Measurements from ENCODE around the gene RBMXL3. TPM values are rescaled to one million over a fixed set of nuclear protein-coding genes. Genes with fewer than 3 reads are reported as not detected.

RBMXL3 gene
- total RNA-seq, 1 donor from 2014 or later = not detected

- H3K27ac ChIP-seq = no peak overlapping the region
- no peak for ATAC-seq
These were observed 47.4 kb downstream of the RBMXL3 start for GRCh38 chrX:115236560-115236959.

GRCh38 chrX:115237056-115237455, 47.8 kb downstream of the RBMXL3 start:
- Histone ChIP-seq H3K4me1 (no peaks in the 10 kb centered on the region), H3K36me3 (no peaks in the 10 kb centered on the region), H3K27ac (no peak overlapping the region), H3K9me3 (no peaks in the 10 kb centered on the region), H3K27me3 (ENCODE audit: low read depth) (no peaks in the 10 kb centered on the region), H3K4me3 (no peak overlapping the region)
- ATAC-seq = no peak
- no peak for DNase-seq
- intact Hi-C loops (cut with DNase I) = no loop called here
- TF ChIP-seq CTCF (IDR thresholded peaks at IDR 0.05) = no peak

More at GRCh38 chrX:115236560-115236959, 47.4 kb downstream of the RBMXL3 start:
- H3K36me3 ChIP-seq = no peaks in the 10 kb centered on the region
- H3K9me3 ChIP-seq = no peaks in the 10 kb centered on the region
- H3K4me3 ChIP-seq = no peak overlapping the region
- H3K27me3 ChIP-seq (ENCODE audit: low read depth) = no peaks in the 10 kb centered on the region
- intact Hi-C loops (cut with DNase I) = no loop called here
- no peaks in the 10 kb centered on the region for H3K4me1 ChIP-seq
- no peak for TF ChIP-seq CTCF (IDR thresholded peaks at IDR 0.05)
- no peak for DNase-seq

Other genes with a start within 250 kb of the RBMXL3 start
- 0.35 TPM for gene IL13RA2, start 171.8 kb upstream of the RBMXL3 start, total RNA-seq
- gene LRCH2, start 44.7 kb downstream of the RBMXL3 start, total RNA-seq = 4.3 TPM
- gene LUZP4, start 100.3 kb downstream of the RBMXL3 start, total RNA-seq = not detected

Measured in lower lobe of right lung (tissue), 2 donors.